GM18873 (cell line): ENCODE measurements around the gene PCDH15.
"Not testable (repeated sequence)": the region's sequence is repeated elsewhere in the genome, so short reads cannot be mapped to it uniquely, and the experiment has no call there.

Experiments
- ATAC-seq: cut with Tn5 transposase; IDR thresholded peaks from one replicate; pipeline ENCODE4 v1.9.1; 2021; ENCODE audit warnings: mild to moderate bottlenecking, moderate library complexity, moderate number of reproducible peaks; ENCODE audit not compliant: unreplicated experiment, low FRiP score

PCDH15 gene

GRCh38 chr10:54576541-54576940, 224.5 kb downstream of the PCDH15 start:
- no peak for ATAC-seq

DNA sequence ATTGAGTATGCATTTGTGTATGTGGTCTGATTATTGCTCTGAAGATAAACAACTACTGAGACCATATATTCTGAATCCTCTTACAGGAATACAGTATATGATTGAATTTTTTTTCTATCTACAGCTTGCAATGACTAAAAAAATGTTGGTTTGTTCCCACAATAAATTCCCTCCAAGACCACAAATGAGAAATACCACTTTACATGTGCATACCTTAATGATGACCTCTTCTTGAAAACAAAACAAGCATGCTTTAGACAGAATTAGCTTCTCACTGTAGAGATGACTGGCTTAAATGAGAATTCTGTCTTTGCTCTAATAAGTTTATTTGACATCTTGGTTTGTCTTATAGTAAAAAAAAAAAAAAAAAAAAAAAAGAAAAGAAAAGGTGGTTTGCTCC, 241.5 kb downstream of the PCDH15 start:
- ATAC-seq, result no peak

DNA sequence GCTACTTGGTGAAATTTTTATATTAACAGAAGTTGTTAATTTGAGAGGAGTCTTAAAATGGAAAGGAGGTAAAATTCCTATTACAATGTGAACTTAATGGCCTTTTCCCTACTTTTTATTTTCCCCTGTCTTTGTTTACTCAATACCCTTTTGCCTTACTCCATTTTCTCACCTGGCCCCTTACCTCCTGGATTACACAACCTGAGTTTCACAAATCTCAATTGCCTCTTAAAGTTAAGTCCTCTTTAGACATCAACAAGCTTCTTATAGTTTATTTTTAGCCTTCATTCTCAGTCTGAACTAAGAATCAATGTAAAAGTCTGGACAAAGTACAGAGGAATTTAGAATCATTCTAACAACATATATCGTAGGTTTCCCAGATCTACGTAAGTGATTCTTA, 247.0 kb downstream of the PCDH15 start:
- no peak for ATAC-seq

DNA sequence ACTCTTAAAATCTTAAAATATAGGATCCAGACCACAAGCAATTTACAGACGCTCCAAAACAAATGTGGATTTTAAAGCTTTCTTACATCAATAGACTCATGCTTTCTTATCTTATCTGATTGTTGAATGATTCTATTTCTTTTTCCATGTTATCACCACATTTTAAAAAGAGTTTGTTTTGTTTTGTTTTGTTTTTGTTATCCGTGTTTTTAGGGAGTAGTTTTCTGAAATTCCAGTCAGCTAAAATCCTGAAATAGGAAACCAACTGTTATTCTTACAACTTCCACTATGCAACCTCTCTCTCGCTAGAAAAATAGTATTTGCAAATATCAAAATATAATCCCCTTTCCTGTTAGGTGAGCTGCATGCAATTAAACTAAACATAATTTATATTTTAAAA, 251.0 kb downstream of the PCDH15 start:
- no peak for ATAC-seq

- no peak for ATAC-seq
Measured at GRCh38 chr10:54531296-54531695, 269.7 kb downstream of the PCDH15 start.

- ATAC-seq, result no peak
Measured at GRCh38 chr10:54530299-54530698, 270.7 kb downstream of the PCDH15 start.

GRCh38 chr10:54525816-54526215, 275.2 kb downstream of the PCDH15 start:
- ATAC-seq, result no peak

GRCh38 chr10:54515244-54515643, 285.8 kb downstream of the PCDH15 start:
- ATAC-seq, result not testable (repeated sequence)

- no peak for ATAC-seq
Measured at GRCh38 chr10:54503863-54504262, 297.2 kb downstream of the PCDH15 start.

DNA sequence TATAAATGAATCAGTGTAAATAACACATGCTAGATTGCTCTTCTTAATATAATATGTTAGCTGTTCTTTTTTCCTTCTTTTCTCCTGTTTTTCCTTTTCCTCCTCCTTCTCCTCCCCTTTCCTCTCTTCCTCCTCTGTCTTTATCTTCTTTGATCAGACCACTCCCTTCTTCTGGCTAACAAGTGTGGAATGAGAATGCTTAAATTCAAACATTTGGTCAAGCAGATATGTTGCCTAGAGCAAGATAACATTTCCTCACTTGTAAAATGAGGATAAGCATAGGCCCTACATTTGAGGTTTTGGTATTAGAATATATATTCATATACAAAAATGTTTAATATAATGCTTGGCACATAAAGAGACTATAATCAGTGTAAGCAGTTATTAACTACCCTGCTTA, 299.1 kb downstream of the PCDH15 start:
- ATAC-seq, result no peak

- no peak for ATAC-seq
Measured at GRCh38 chr10:54496852-54497251, 304.2 kb downstream of the PCDH15 start.

GRCh38 chr10:54487743-54488142, 313.3 kb downstream of the PCDH15 start:
- ATAC-seq, result no peak

- no peak for ATAC-seq
Measured at GRCh38 chr10:54485971-54486370, 315.1 kb downstream of the PCDH15 start.

DNA sequence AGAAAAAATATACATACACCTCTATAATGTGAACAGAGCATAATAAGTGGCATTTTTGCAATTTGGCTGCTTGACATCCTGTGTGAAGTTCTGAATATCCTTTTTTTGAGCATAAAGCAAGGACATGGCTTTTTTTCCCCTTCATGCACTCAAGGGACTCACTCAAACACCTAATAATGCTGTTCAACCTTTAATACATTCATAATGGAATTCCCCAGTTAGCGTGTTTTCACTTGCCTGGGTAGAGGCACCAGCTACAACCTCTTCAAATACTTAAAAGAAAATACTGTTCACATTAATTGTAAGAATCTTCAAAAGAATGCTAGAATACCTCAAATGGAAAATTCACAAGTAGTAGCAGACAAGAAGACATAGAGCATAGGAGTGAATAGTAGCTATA, 316.8 kb downstream of the PCDH15 start:
- no peak for ATAC-seq

- ATAC-seq, result no peak
Measured at GRCh38 chr10:54478601-54479000, 322.4 kb downstream of the PCDH15 start.

GRCh38 chr10:54477738-54478137, 323.3 kb downstream of the PCDH15 start:
- no peak for ATAC-seq

DNA sequence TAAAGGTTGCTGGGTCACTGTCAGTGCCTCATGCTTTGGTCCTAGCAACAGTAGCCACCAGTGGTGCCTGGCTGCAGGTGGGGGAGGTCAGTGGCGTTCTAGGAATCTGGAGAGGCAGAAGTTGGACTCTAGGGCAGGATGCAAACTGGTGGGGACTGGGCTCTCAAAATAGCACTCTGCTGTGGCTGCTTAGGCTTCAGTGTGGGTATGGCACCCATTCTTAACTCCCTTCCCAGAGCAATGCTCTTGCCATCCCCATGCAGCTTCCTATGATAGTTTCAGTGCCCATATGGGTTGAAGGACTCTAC, 330.8 kb downstream of the PCDH15 start:
- no peak for ATAC-seq

DNA sequence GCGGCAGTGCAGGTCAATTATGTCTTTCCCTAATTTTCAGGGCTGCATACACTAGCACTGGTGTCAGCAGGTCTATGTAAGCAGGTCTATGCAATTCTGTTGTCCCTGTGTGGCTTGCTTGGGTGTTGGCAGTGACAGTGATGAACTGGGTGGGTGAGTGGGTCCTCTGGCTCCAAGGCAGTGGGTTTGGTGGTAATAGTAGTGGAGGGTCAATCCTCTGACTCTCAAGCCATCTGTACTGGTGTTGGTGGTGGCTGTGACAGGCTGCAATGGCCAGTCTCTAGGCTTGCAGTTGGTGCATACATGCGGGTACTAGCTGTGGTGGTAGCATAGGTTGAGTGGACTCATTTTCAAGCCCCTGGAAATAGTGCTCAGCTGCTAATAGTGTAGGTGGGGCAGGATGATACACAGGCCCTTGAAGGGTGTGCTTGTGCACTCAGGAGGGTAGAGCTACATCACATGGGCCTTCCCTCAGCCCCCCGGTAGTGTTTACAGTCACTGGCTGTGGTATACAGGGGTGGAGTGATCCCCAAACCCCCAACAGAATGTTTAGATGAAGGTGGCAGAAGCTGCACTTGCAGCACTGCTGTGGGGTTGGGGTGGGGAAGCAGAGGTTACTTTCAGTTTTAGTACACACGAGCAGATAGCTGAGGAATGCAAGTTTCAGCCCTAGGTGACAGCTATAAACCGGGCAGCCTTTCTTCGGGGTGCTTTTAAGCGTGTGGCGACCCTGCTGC, 331.3 kb downstream of the PCDH15 start:
- ATAC-seq, result no peak

DNA sequence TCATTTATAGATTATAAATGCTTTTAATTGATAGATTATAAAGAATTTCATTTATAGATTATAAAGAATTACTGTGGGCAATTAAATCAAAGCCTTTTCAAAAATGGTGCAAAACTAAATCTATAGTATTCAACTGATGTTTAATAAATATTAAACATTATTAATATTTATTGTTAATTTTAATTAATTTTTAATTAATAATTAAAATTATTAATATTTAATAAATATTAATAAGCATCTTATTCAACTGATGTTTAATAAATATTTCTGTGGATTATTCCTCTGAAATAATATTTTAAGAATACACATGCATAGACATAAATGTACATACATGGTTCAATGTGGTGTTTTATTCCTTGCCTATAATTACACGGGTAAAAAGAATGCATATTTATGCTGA, 346.8 kb downstream of the PCDH15 start:
- no peak for ATAC-seq

DNA sequence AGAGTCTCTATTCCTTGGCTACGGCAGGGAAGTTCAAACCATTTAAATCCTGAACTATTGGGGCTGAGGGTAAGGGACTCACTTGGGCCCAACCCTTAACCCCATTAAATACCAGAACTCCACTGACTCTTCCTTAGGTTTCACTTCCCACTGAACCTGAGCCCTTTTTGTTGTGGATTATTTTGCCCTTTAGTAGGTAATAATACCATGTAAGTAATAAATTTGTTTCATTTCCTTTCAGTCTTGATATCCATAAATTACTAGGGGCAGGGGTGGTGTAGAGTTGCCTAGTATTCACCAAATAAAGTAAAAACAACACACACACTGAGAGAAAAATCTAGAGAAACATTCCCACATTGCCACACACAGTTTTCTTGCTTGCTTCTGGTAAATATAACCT, 352.0 kb downstream of the PCDH15 start:
- no peak for ATAC-seq

GRCh38 chr10:54444170-54444569, 356.9 kb downstream of the PCDH15 start:
- no peak for ATAC-seq

DNA sequence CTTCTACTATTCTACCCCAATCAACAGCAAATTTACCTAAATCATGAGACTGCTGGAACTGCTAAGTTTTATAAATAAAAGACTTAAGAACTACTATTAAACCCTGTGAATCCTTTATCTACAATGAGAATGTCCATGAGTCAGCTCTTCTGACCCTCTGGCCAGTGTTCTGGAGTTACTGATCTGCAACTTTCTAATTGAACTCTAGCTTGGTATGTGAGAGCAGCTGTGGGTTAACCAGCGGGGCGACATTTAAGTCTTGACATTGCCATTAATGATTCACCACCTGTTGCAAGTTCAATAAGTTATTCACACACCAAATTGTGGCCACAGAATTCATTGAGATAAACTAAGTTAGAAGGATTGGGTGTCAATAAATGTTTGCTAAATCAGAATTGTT, 359.8 kb downstream of the PCDH15 start:
- ATAC-seq, result no peak

DNA sequence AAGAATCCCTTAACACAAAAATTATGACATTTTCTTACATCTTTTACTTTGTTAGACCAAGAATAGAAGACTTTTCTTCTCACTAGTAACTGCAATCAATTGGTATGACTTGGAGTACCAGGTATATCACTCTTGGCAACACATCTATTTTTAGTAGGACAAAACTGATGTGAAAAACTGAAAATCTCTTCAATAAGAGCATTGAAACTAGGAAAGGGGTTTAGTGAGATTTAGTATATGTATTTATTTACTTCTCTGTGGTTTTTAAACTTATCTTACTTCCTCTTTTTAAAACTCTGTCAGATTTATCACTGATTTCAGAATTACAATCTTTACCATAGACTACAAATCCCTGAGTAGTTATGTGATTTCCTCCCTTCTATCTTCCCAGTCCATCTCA, 366.2 kb downstream of the PCDH15 start:
- no peak for ATAC-seq
